Esophagus muscularis mucosa (tissue), 3 donors: ENCODE data around the gene PACRG.

ENCODE experiments used
- POLR2A ChIP-seq: fragments of 450-650 bp; IDR thresholded peaks from one replicate; pipeline ENCODE4 v1.6.1; 2017; ENCODE audit warnings: antibody characterized with exemption, moderate library complexity, mild to moderate bottlenecking, low read depth
- POLR2AphosphoS5 ChIP-seq, 2 donors: sonication (generic); formaldehyde crosslinking; IDR thresholded peaks; one replicate each; pipeline ENCODE4 v1.6.1; 2017; ENCODE audit warnings: antibody characterized with exemption in 2 of 2
- TF ChIP-seq, protein P1 (sequence below), 3 experiments: fragments of 200-600 bp in 2 of 3; fragments of 450-650 bp in 1 of 3; sonication (generic) in 2 of 3; IDR thresholded peaks; one replicate each; pipeline ENCODE4 v1.5.1; 2017 to 2019; ENCODE audit warnings: antibody characterized with exemption in 3 of 3, mild to moderate bottlenecking in 2 of 3, moderate library complexity in 1 of 3

DNA sequence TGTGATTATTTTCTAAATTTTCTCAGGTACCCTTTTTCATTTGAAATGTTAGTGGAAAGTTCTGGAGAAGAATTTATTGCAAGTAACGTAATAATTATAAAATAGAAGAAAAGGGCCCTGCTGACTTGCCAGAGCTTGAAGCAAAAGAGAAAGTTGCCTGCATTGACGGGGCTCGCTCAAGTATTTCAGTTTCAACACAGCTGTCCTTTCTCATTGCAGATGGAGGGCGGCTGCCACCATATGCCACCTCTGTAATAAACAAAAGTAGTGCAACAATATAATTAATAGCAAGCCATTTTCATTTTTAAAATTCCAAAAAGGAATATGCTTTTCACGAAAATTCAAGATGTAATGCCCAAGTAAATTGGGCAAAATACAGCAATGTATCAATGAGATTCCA, 246.2 kb downstream of the PACRG start:
- TF ChIP-seq, protein P1, sequence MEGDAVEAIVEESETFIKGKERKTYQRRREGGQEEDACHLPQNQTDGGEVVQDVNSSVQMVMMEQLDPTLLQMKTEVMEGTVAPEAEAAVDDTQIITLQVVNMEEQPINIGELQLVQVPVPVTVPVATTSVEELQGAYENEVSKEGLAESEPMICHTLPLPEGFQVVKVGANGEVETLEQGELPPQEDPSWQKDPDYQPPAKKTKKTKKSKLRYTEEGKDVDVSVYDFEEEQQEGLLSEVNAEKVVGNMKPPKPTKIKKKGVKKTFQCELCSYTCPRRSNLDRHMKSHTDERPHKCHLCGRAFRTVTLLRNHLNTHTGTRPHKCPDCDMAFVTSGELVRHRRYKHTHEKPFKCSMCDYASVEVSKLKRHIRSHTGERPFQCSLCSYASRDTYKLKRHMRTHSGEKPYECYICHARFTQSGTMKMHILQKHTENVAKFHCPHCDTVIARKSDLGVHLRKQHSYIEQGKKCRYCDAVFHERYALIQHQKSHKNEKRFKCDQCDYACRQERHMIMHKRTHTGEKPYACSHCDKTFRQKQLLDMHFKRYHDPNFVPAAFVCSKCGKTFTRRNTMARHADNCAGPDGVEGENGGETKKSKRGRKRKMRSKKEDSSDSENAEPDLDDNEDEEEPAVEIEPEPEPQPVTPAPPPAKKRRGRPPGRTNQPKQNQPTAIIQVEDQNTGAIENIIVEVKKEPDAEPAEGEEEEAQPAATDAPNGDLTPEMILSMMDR (IDR thresholded peaks at IDR 0.05): no peak
- TF ChIP-seq POLR2A (no peak), POLR2AphosphoS5 (IDR thresholded peaks at IDR 0.05) (no peak)
